HG03558 (cell line): ENCODE results near the gene MAP3K9.
"Not testable (repeated sequence)": the region's sequence is repeated elsewhere in the genome, so short reads cannot be mapped to it uniquely, and the experiment has no call there.

Experiments used
- ATAC-seq: cut with Tn5 transposase; IDR thresholded peaks from one replicate; pipeline ENCODE4 v1.9.1; 2021; ENCODE audit warnings: moderate number of reproducible peaks; ENCODE audit not compliant: unreplicated experiment; ENCODE audit errors: extremely low read depth

The MAP3K9 gene

DNA sequence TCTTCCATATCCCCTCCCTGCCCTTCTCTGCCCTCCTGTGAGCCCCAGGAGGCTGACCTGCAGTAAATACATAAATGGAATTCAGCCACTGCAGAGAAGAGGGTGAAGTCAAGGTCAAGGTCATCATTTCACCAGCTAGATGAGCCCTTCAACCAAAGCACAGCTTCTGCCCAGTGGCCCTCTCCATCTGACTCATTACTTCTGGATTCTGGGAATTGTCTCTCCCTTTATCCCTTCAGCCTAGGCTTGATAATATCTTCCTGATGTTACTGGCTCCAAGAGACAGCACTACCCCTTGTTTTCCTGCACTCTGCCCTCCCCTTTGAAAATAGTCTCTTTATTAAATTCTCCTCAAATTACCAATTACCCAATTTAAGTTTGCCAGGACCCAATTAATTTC, 103.1 kb downstream of the MAP3K9 start:
- ATAC-seq: no peak

DNA sequence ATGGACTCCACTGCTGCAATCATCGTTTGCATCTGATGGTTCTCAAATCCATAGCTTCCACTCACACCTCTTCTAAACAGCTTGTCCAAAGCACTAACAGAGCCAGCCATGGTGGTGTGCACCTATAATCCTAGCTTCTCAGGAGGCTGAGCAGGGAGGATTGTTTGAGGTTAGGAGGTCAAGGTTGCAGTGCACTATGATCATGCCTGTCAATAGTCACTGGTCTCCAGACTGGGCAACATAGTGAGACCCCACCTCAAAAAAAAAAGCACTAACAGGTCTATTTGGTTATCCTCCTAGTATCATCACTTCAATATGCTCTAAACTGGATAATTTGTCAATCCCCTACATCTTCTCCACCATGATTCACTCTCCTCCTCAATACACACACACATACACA, 104.4 kb downstream of the MAP3K9 start:
- ATAC-seq: no peak

GRCh38 chr14:70703621-70704168, 105.6 kb downstream of the MAP3K9 start:
- not testable (repeated sequence) for ATAC-seq

- ATAC-seq: no peak
These were observed 107.2 kb downstream of the MAP3K9 start for GRCh38 chr14:70702161-70702560.

DNA sequence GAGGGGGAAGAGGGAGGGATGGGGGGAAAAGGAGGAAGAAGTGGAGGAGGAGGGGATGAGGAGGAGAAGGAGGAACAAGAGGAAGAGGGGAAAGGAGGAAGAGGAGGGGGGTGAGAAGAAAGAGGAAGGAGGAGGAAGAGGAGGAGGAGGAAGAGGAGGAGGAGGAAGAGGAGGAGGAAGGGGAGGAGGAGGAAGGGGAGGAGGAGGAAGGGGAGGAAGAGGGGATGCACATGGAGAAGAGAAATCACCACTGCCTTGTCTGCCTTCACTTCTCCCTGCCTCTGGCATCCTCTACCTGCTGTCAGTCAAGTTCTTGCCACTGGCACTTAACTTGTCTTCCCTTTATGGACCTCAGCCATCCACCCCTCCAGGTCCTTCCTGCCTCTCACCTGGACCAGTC, 107.7 kb downstream of the MAP3K9 start:
- no peak for ATAC-seq

- no peak for ATAC-seq
These were observed 108.2 kb downstream of the MAP3K9 start for GRCh38 chr14:70700955-70701585.

DNA sequence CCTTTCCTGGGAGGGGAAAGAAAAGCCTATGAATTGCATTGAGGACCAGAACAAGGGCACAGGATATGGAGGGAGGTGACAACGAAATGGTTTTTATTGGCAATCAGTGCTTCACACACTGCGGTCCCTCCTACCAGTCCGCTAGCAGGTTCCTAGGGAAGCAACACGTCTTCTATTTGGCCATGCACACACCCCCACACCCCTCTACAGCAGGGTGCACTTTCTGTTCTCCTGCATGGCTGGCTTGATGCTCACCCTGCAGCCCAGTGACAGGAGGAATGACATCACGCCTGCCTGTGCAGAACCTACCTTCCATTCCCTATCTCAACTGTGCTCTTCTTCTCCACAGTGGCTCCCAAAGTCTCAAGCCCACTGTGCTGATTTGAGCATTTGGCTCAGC, 109.7 kb downstream of the MAP3K9 start:
- ATAC-seq: no peak

- ATAC-seq: no peak
These were observed 111.0 kb downstream of the MAP3K9 start for GRCh38 chr14:70698288-70698687.

DNA sequence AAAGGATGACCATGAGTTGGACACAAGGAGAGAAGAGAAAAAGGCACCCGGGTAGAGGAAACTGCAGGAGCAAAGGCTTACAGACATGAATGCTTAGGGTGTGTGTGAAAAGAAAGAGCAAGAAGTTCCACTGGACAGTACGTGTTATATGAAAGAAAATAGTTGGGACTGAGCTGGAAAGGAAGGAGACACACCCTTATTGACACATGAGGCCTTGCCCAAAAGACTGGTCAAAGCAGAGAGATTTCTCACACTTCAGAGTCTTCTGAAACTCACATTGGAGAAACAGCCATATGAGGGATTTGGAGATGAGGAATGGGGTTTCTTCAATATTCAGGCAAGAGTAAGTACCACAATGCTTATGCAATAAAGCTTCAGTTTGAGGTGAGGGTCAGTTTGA, 111.6 kb downstream of the MAP3K9 start:
- no peak for ATAC-seq

DNA sequence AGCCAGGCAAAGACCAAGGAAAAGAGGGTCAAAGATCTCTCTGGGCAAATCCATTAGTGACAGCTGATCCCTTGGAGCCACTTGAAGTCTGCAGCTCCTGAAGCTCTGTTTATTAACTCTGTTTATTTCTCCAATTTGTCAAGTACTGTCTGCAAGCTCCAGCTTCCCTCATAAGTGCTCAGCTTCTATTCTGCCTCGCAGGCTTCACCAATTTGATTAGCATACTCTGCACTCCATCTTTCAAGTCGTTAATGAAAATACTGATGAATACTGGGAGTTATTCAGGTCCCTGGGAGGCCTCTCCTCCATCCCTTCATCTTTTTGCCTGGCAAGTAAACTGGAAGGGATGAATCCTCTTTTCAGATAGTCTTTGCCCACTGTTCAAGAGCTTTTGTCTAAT, 113.3 kb downstream of the MAP3K9 start:
- no peak for ATAC-seq

- ATAC-seq: no peak
These were observed 117.1 kb downstream of the MAP3K9 start for GRCh38 chr14:70692210-70692609.

- no peak for ATAC-seq
These were observed 123.7 kb downstream of the MAP3K9 start for GRCh38 chr14:70685474-70686197.

- no peak for ATAC-seq
These were observed 125.3 kb downstream of the MAP3K9 start for GRCh38 chr14:70683983-70684382.

DNA sequence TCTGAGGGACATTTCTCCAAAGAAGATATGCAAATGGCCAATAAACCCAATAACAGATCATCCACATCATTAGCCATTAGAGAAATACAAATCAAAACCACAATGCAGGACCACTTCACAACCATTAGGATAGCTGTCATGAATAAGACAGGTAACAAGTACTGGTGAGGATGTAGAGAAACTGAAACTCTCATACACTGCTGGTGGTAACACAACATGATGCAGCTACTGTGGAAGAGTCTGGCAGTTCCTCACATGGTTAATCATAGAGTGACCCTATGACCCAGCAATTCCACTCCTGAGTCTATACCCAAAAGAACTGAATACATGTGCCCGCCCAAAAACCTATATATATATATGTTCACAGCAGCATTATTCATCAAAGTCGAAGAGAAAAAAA, 128.6 kb downstream of the MAP3K9 start:
- no peak for ATAC-seq

DNA sequence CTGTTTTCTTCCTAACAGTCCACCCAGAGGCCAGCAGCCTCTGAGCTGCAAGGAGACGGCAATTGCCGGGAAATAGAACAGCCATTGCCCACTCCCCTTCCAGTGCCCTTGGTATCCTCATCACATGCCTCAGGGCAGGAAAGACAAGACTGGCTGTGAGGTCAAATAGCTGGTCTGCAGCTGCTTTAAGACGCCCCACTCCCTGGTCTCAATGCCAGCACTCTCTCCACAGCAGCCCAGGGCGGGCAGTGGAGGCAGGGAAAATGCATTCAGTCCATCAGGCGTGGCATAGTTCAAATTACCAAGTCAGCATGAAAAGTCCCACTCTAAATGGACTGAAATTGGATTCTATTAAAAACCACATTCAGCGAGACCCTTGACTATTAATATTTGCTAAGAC, 132.0 kb downstream of the MAP3K9 start:
- ATAC-seq: no peak
